Colonic mucosa (tissue), 4 donors: ENCODE results near the gene CHD3. TPM values are rescaled to one million over a fixed set of nuclear protein-coding genes. Genes with fewer than 3 reads are reported as not detected.

ENCODE experiments used
- DNase-seq: peaks from one replicate; pipeline ENCODE4 v3.0.0-alpha.2; 2020
- H3K27ac ChIP-seq: fragments of 200-600 bp; one replicate; pipeline ENCODE4 v1.8.0; 2021
- H3K27me3 ChIP-seq: fragments of 200-600 bp; one replicate; pipeline ENCODE4 v1.8.0; 2021
- H3K36me3 ChIP-seq: fragments of 200-600 bp; one replicate; pipeline ENCODE4 v1.8.0; 2021
- H3K4me1 ChIP-seq: fragments of 200-600 bp; one replicate; pipeline ENCODE4 v1.8.0; 2021; ENCODE audit warnings: mild to moderate bottlenecking
- H3K4me3 ChIP-seq: fragments of 200-600 bp; one replicate; pipeline ENCODE4 v1.8.0; 2021
- H3K9ac ChIP-seq, 2 donors: one replicate each; pipeline ENCODE4 v1.7.0; 2013; ENCODE audit warnings: control low read depth in 2 of 2, low read depth in 2 of 2, low read length in 2 of 2
- H3K9me3 ChIP-seq: fragments of 200-600 bp; one replicate; pipeline ENCODE4 v1.8.0; 2021
- CTCF ChIP-seq: fragments of 200-600 bp; IDR thresholded peaks from one replicate; pipeline ENCODE4 v1.8.0; 2022; ENCODE audit warnings: antibody characterized with exemption, mild to moderate bottlenecking
- intact Hi-C: fragments of 100-400 bp; cut with DNase I; formaldehyde crosslinking; loops from one replicate; pipeline ENCODE4 v1.14.1; 2022
- total RNA-seq, 2 donors: library from RNA; stranded (reverse); fragmentation: NEBNext Ultra II Directional in 1 of 2; extraction: Animal tissue kit (Norgen Biotek cat#: 25700) in 1 of 2; gene quantifications; one replicate each; pipeline ENCODE4 v1.2.1, GENCODE V29; 2021
- donor health status: healthy.
- donor health status: DM: no; HTN: no; CAD: no.
- donor health status: DM: no; HTN: no; CAD: no.

Gene CHD3
- total RNA-seq, 2 donors from 2014 or later = 56.3 to 108 TPM

DNA sequence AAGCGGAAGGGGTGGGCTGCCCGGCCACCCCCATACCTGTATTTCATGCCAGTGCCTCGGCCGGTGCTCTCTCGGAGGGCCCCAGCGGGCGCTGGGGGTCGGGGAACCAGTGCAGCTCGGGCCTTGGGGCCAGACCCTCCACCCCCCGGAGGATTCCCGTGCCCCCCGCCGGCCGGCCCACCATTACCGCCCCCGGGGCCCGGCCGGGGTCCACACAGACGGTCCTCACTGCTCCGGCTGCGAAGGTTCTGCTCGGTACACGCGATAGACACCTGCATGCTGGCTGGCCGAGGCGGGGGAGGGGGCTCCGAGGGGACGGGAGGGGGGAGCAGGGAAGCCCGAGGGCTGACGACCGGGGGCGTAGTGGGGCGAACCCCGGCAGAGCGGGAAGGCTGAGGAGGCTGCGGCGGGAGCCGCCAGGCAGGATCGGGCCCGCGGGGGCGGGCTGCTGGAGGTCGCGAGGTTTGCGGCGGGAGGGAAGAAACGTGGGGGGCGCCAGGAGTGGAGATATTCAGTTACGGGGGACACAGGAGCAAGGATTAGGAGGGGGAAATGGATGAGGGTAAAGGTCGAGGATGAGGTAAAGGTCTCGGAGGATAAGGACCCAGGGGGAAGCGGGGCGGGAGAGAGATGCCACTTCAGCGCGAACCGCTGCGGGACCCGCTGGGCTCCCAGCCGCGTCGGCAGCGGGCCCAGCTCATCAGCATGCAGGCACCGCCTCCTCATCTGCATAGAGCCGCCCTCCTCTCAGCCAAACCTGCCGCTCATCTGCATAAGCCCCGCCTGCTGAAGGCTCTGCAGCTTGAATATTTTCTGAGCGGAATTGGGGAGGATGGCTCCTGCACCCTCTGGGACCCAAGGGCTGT lies 40.8 kb downstream of the CHD3 start, which contains the start of gene KCNAB3:
Gene KCNAB3 (minus strand): TSS at position 699 of the 866 bp plus-strand sequence. CDS start 421 bp downstream, at position 278.
- TF ChIP-seq CTCF = no peak
- DNase-seq = no peak
- Histone ChIP-seq H3K4me1 (no peaks in the 10 kb centered on the region), H3K9ac (peak within 1 kb of the TSS in 1 of 2 donors; percentile 45), H3K9me3 (no peaks in the 10 kb centered on the region), H3K27me3 (no peaks in the 10 kb centered on the region), H3K4me3 (no peak within 1 kb of the TSS), H3K27ac (no peak within 1 kb of the TSS), H3K36me3 (no peaks in the 10 kb centered on the region)
- intact Hi-C loops = no loop called here

- Histone ChIP-seq H3K9ac (peak overlapping the region; percentile 61 to 92), H3K4me1 (no peaks in the 10 kb centered on the region), H3K9me3 (no peaks in the 10 kb centered on the region), H3K36me3 (no peaks in the 10 kb centered on the region), H3K27me3 (no peaks in the 10 kb centered on the region), H3K27ac (peak overlapping the region; percentile 72), H3K4me3 (peak overlapping the region; percentile 95)
- intact Hi-C loops = no loop called here
- DNase-seq = no peak
- TF ChIP-seq CTCF = no peak
Observed at GRCh38 chr17:7930841-7931631, 42.4 kb downstream of the CHD3 start.

DNA sequence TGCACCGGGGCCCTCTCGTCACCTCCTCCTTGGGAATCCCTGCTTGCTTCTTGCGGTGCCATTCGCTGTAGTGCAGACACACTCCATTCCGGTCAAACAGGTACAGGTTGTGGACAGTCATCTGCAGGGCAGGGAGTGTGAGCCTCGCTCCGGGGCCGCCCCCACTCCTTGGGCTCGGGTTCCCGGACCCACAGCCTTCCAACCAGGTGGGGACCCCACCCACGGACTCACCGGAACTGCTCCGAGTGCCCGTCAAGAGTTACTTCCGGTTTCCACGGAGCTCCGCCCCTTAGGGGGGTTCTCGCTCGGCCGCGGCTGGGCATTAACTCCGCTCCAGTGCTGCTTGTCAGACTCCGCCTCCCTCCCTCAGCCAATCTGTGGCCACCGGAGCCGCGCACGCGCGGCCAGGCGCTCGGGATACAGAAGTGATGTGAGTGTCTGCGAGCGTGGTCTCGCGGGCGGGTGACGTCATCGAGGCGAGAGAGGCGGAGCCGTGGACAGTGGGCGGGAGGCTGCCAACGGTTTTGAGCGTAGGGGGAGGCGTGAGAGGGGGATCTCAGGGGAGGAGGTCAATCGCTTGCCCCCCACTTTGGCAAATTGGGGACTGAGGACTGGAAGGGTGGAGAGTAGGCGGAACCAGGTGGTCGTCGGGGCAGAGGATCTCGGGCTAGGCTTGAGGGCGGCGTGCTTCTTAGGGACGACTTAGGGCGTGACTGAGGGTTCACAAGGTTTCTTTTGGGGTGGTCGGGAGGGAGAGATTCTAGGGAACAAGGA lies 43.3 kb downstream of the CHD3 start, which contains the start of the genes CNTROB and TRAPPC1:
Gene CNTROB (plus strand): TSS at position 498 of the 774 bp plus-strand sequence. CDS start 874 bp downstream, outside the sequence.
Gene TRAPPC1 (minus strand): TSS at position 238 of the 774 bp plus-strand sequence. CDS start 117 bp downstream, at position 121.
- DNase-seq = peak; percentile 100
- no peaks in the 10 kb centered on the region for H3K4me1 ChIP-seq
- no peaks in the 10 kb centered on the region for H3K27me3 ChIP-seq
- H3K9me3 ChIP-seq = no peaks in the 10 kb centered on the region
- intact Hi-C loops = no loop called here
- H3K27ac ChIP-seq = peak within 1 kb of the TSS; percentile 72
- peak within 1 kb of the TSS; percentile 86 to 98 for H3K9ac ChIP-seq
- peak within 1 kb of the TSS; percentile 95 for H3K4me3 ChIP-seq
- no peaks in the 10 kb centered on the region for H3K36me3 ChIP-seq
- TF ChIP-seq CTCF = no peak

- Histone ChIP-seq H3K27ac (peak overlapping the region; percentile 72), H3K9me3 (no peaks in the 10 kb centered on the region), H3K9ac (peak overlapping the region; percentile 86 to 98), H3K4me3 (peak overlapping the region; percentile 95), H3K4me1 (no peaks in the 10 kb centered on the region), H3K27me3 (no peaks in the 10 kb centered on the region), H3K36me3 (no peaks in the 10 kb centered on the region)
- no peak for TF ChIP-seq CTCF
- intact Hi-C loops = no loop called here
- peak; percentile 45 for DNase-seq
Observed at GRCh38 chr17:7932483-7932891, 43.9 kb downstream of the CHD3 start.
